Neural crest cell (in vitro differentiated cells): ENCODE results near the gene BABAM2. TPM values are rescaled to one million over a fixed set of nuclear protein-coding genes. Genes with fewer than 3 reads are reported as not detected.
"Not testable (repeated sequence)": the region's sequence is repeated elsewhere in the genome, so short reads cannot be mapped to it uniquely, and the experiment has no call there.

Experiments
- DNase-seq: peaks from one replicate; pipeline ENCODE4 v3.0.0; 2021; ENCODE audit warnings: low read depth, mixed read lengths, low spot score
- H3K27ac Mint-ChIP-seq: one replicate; pipeline ENCODE4 v1.8.0; 2021; ENCODE audit warnings: mild to moderate bottlenecking, mixed read lengths; ENCODE audit not compliant: unreplicated experiment
- H3K27me3 Mint-ChIP-seq: 2 replicates; pipeline ENCODE4 v1.8.0; 2021; ENCODE audit warnings: low read depth, mild to moderate bottlenecking, mixed read lengths
- H3K36me3 Mint-ChIP-seq: 2 replicates; pipeline ENCODE4 v1.8.0; 2021; ENCODE audit warnings: low read depth, mild to moderate bottlenecking, mixed read lengths
- H3K4me1 Mint-ChIP-seq: 2 replicates; pipeline ENCODE4 v1.8.0; 2021; ENCODE audit warnings: mixed read lengths
- H3K4me3 Mint-ChIP-seq: one replicate; pipeline ENCODE4 v1.8.0; 2021; ENCODE audit warnings: mild to moderate bottlenecking, mixed read lengths
- H3K9me3 Mint-ChIP-seq: 2 replicates; pipeline ENCODE4 v1.8.0; 2021; ENCODE audit warnings: mixed read lengths
- total RNA-seq: library from RNA; stranded (reverse); gene quantifications from 2 replicates; pipeline ENCODE4 v1.2.1, GENCODE V29; 2021
- TF ChIP-seq, protein P1 (sequence below): fragments of 200-600 bp; sonication (generic); conservative IDR thresholded peaks from 2 replicates; pipeline ENCODE4 v1.5.0; 2021; ENCODE audit warnings: antibody characterized with exemption, mild to moderate bottlenecking

BABAM2 gene
- total RNA-seq, 1 donor from 2014 or later = 28.6 TPM

DNA sequence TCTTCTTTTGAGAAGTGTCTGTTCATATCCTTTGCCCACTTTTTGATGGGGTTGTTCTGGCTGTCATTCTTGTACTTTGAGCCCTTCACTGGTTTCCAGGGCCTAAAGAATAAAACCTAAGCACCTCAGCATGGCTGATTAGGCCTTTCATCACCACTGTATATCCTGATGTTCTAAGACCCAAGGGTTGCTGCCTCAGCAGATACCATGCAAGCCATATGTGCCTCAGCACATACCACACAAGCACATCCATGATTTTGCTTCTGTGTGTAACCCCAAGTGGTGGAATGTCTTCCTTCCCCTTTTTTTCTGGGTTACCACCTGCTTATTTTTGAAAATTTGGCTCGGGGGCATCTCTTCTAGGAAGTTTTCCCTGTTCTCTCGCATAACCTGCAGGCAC, 11.7 kb upstream of the BABAM2 start:
- H3K27me3 Mint-ChIP-seq = no peaks in the 10 kb centered on the region
- no peak for DNase-seq
- H3K4me1 Mint-ChIP-seq = no peaks in the 10 kb centered on the region
- peaks cover 10% of the 10 kb centered on the region for H3K9me3 Mint-ChIP-seq
- peaks cover 4% of the 10 kb centered on the region for H3K36me3 Mint-ChIP-seq
- no peak overlapping the region for H3K27ac Mint-ChIP-seq
- H3K4me3 Mint-ChIP-seq = no peak overlapping the region
- TF ChIP-seq, protein P1, sequence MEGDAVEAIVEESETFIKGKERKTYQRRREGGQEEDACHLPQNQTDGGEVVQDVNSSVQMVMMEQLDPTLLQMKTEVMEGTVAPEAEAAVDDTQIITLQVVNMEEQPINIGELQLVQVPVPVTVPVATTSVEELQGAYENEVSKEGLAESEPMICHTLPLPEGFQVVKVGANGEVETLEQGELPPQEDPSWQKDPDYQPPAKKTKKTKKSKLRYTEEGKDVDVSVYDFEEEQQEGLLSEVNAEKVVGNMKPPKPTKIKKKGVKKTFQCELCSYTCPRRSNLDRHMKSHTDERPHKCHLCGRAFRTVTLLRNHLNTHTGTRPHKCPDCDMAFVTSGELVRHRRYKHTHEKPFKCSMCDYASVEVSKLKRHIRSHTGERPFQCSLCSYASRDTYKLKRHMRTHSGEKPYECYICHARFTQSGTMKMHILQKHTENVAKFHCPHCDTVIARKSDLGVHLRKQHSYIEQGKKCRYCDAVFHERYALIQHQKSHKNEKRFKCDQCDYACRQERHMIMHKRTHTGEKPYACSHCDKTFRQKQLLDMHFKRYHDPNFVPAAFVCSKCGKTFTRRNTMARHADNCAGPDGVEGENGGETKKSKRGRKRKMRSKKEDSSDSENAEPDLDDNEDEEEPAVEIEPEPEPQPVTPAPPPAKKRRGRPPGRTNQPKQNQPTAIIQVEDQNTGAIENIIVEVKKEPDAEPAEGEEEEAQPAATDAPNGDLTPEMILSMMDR = no peak

DNA sequence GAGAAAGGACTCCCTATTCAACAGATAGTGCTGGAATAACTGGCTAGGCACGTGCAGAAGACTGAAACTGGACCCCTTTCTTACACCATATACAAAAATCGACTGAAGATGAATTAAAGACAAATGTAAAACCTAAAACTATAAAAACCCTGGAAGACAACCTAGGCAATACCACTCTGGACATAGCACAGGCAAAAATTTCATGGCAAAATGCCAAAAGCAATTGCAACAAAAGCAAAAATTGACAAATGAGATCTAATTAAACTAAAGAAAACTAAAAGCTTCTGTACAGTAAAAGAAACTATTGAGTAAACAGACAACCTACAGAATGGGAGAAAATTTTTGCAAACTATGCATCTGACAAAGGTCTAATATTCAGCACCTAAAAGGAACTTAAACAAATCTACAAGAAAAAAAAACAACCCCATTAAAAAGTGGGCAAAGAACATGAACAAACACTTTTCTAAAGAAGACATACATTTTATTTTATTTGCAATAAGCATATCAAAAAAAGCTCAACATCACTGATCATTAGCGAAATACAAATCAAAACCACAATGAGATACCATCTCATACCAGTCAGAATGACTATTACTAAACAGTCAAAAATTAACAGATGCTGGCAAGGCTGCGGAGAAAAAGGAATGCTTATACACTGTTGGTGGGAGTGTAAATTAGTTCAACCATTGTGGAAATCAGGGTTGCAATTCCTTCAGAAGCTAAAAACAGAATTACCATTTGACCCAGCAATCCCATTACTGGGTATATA, 8.5 kb upstream of the BABAM2 start:
- not testable (repeated sequence) for H3K36me3 Mint-ChIP-seq, H3K4me1 Mint-ChIP-seq, H3K4me3 Mint-ChIP-seq, DNase-seq, H3K27ac Mint-ChIP-seq, H3K9me3 Mint-ChIP-seq, H3K27me3 Mint-ChIP-seq

DNA sequence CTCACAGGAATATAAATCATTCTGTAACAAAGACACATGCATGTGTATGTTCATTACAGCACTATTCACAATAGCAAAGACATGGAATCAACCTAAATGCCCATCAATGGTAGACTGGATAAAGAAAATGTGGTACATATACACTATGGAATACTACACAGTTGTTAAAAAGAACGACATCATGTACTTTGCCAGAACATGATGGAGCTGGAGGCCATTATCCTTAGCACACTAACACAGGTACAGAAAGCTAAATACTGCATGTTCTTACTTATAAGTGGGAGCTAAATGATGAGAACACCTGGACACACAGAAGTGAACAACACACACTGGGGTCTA, 8.0 kb upstream of the BABAM2 start:
- not testable (repeated sequence) for DNase-seq, H3K4me3 Mint-ChIP-seq, H3K9me3 Mint-ChIP-seq, H3K27ac Mint-ChIP-seq, H3K36me3 Mint-ChIP-seq, H3K27me3 Mint-ChIP-seq, H3K4me1 Mint-ChIP-seq

DNA sequence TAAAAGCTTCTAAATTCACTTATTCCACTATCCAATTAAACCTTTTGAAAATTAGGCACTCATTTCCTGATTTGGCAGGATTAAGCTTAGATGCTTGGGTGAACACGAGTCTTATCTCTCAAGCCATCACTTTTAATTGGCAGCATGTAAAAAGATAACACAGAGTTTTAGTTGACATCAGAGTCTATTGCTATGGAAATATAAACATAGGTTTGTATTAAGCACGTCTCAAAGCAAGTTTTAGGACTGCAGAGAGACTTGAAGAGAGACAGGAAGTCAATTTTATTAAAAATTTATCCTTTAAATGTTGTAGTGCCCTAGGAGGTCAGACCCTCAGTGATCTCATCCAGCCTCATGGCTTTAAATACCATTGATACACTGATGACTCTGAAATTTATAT, 5.9 kb upstream of the BABAM2 start:
- no peak overlapping the region for H3K27ac Mint-ChIP-seq

DNA sequence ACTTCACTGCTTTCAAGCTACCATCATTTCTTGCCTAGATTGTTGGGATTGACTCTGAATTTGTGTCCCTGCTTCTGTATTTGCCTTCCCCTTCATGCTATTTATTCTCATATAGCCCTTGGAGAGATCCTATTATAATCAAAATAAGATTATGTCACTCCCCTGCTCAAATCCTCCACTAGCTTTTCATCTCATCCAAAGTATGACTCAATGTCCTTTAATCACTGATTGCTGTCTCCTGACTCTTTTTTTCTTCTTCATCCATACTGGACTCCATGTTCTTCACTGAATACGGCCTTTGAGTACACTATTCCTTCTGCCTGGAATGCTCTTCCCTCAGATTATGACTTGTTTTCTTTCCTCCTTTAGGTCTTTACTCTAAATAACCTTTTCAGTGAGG, 5.3 kb upstream of the BABAM2 start:
- Mint-ChIP-seq H3K36me3 (no peaks in the 10 kb centered on the region), H3K4me1 (peaks cover 9% of the 10 kb centered on the region), H3K27me3 (no peaks in the 10 kb centered on the region), H3K27ac (no peak overlapping the region), H3K4me3 (no peak overlapping the region), H3K9me3 (peaks cover 4% of the 10 kb centered on the region)
- TF ChIP-seq, protein P1 = no peak
- DNase-seq = no peak

More for the DNA sequence above, 5.9 kb upstream of the BABAM2 start:
- TF ChIP-seq, protein P1 = no peak
- H3K4me1 Mint-ChIP-seq = peaks cover 2% of the 10 kb centered on the region
- no peak for DNase-seq
- H3K36me3 Mint-ChIP-seq = no peaks in the 10 kb centered on the region
- H3K4me3 Mint-ChIP-seq = no peak overlapping the region
- H3K9me3 Mint-ChIP-seq = peaks cover 6% of the 10 kb centered on the region
- H3K27me3 Mint-ChIP-seq = no peaks in the 10 kb centered on the region

DNA sequence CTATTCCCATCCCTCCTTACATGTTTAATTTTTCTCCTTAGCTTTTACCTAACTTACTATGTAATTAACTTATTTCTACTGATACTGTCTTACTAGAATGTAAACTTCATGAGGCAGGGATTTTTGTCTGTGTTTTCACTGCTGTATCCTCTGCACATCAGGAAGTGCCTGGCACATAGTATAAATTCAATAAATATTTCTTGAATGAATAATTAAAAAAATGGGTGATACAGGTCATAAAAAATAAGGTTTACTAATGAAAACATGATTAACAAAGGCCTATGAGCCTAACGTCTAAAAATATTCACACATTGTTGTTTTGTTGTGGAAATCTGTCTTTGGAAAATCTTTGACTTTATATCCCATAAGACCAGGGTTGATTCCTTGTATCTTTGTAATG, 4.9 kb upstream of the BABAM2 start:
- Mint-ChIP-seq H3K27me3 (no peaks in the 10 kb centered on the region), H3K4me1 (peaks cover 10% of the 10 kb centered on the region), H3K36me3 (no peaks in the 10 kb centered on the region), H3K4me3 (no peak overlapping the region), H3K27ac (no peak overlapping the region), H3K9me3 (no peaks in the 10 kb centered on the region)
- DNase-seq = no peak
- TF ChIP-seq, protein P1 = no peak
